HepG2 (cell line): ENCODE results near the gene LDB2. TPM values are rescaled to one million over a fixed set of nuclear protein-coding genes. Genes with fewer than 3 reads are reported as not detected.

ENCODE experiments used
- ATAC-seq: fragments of 200-7000 bp; cut with Tn5 transposase; 3 replicates; pipeline ENCODE4 v1.9.1; 2020; ENCODE audit warnings: mild to moderate bottlenecking, moderate library complexity
- BruUV-seq: library from RNA; stranded (reverse); fragments of 400-500 nt; replicated peaks from 2 replicates; lab custom pipeline; 2021; lab: Mats Ljungman, UMichigan
- CTCF ChIA-PET: fragments of 300-600 bp; formaldehyde crosslinking; extraction: SDS; loops from one replicate; lab custom pipeline; 2021; ENCODE audit warnings: low total read pairs, inconsistent platforms, low intra/inter-chr PET ratio; lab: Yijun Ruan, JAX
- POLR2A ChIA-PET: fragments of 350-600 bp; sonication (Branson Sonifier 250); formaldehyde crosslinking; loops from one replicate; lab custom pipeline; 2020; ENCODE audit warnings: antibody characterized with exemption, inconsistent platforms; lab: Yijun Ruan, JAX
- DNase-seq: peaks from one replicate; pipeline ENCODE4 v3.0.0-alpha.2; 2015; ENCODE audit warnings: low spot score
- FAIRE-seq: peaks from 3 replicates; lab custom pipeline; 2011; peaks lifted over from hg19 to GRCh38; lab: Jason Lieb, UNC
- H2AFZ ChIP-seq: one replicate; pipeline ENCODE4 v1.6.1; 2011; ENCODE audit warnings: low read length, inconsistent platforms
- H3K27ac ChIP-seq: fragments of 300-600 bp; 3 replicates; pipeline ENCODE4 v1.8.0; 2011; ENCODE audit warnings: mixed run types, mild to moderate bottlenecking, mixed read lengths, low read length, inconsistent platforms; ENCODE audit not compliant: insufficient read depth; ENCODE audit errors: extremely low read length
- H3K27me3 ChIP-seq, 2 experiments: fragments of 200-600 bp in 1 of 2; 2 replicates in 1 of 2; 3 replicates in 1 of 2; pipeline versions ENCODE4 v1.6.0 to v1.8.0; 2011; ENCODE audit warnings: low read length in 2 of 2, mild to moderate bottlenecking in 2 of 2, moderate library complexity in 2 of 2, inconsistent platforms in 1 of 2; ENCODE audit not compliant: insufficient read depth in 2 of 2, control insufficient read depth in 1 of 2
- H3K36me3 ChIP-seq, 2 experiments: fragments of 200-600 bp in 1 of 2; replicated peaks in 1 of 2; 2 replicates in 1 of 2; 3 replicates in 1 of 2; pipeline versions ENCODE4 v1.5.1 to v1.8.0; 2011; ENCODE audit warnings: low read length in 2 of 2, inconsistent platforms in 1 of 2; ENCODE audit not compliant: insufficient read depth in 2 of 2, control insufficient read depth in 1 of 2
- H3K4me1 ChIP-seq: 2 replicates; pipeline ENCODE4 v1.5.1; 2012; ENCODE audit warnings: low read length, inconsistent platforms; ENCODE audit not compliant: insufficient read depth
- H3K4me2 ChIP-seq: 2 replicates; pipeline ENCODE4 v1.6.0; 2011; ENCODE audit warnings: low read depth, low read length, inconsistent platforms
- H3K4me3 ChIP-seq, 3 experiments: fragments of 200-600 bp in 1 of 3; sonication (generic), shearing (Covaris generic) in 1 of 3; replicated peaks in 1 of 3; 2 replicates each; pipeline ENCODE4 v1.5.1; 2011 to 2016; ENCODE audit warnings: low read length in 3 of 3, inconsistent platforms in 2 of 3, low read depth in 2 of 3, mild to moderate bottlenecking in 2 of 3, control low read depth in 1 of 3, mixed read lengths in 1 of 3; ENCODE audit not compliant: insufficient read depth in 1 of 3
- H3K79me2 ChIP-seq: one replicate; pipeline ENCODE4 v1.6.1; 2011; ENCODE audit warnings: low read length, inconsistent platforms; ENCODE audit not compliant: insufficient read depth
- H3K9ac ChIP-seq: 2 replicates; pipeline ENCODE4 v1.6.0; 2011; ENCODE audit warnings: mild to moderate bottlenecking, low read depth, low read length, inconsistent platforms; ENCODE audit not compliant: insufficient read depth
- H3K9me3 ChIP-seq: 2 replicates; pipeline ENCODE4 v1.5.1; 2012; ENCODE audit warnings: mild to moderate bottlenecking, low read length
- H4K20me1 ChIP-seq: 2 replicates; pipeline ENCODE4 v1.6.0; 2011; ENCODE audit warnings: inconsistent platforms, mild to moderate bottlenecking, low read length, moderate library complexity; ENCODE audit not compliant: insufficient read depth
- CHCHD3 ChIP-seq: sonication (generic); formaldehyde crosslinking; IDR thresholded peaks from 2 replicates; pipeline ENCODE4 v1.8.0; 2022; ENCODE audit warnings: mild to moderate bottlenecking, missing genetic modification reagents, moderate library complexity
- EED ChIP-seq: sonication (generic); formaldehyde crosslinking; IDR thresholded peaks from 2 replicates; pipeline ENCODE4 v1.5.0; 2020; ENCODE audit warnings: mild to moderate bottlenecking, missing genetic modification reagents
- ESRRA ChIP-seq: sonication (generic); formaldehyde crosslinking; IDR thresholded peaks from 2 replicates; pipeline ENCODE4 v1.5.1; 2020; ENCODE audit warnings: mild to moderate bottlenecking, low read depth, missing genetic modification reagents
- FOXO1 ChIP-seq: sonication (generic); formaldehyde crosslinking; IDR thresholded peaks from 2 replicates; pipeline ENCODE4 v1.4.0; 2020; ENCODE audit warnings: missing genetic modification reagents
- HINFP ChIP-seq: sonication (generic); formaldehyde crosslinking; IDR thresholded peaks from 2 replicates; pipeline ENCODE4 v1.4.0; 2020; ENCODE audit warnings: low read depth, mild to moderate bottlenecking, missing genetic modification reagents
- MBNL3 ChIP-seq: fragments of 250-450 bp; sonication (Bioruptor Pico); conservative IDR thresholded peaks from 2 replicates; pipeline ENCODE4 v1.8.0; 2022; ENCODE audit warnings: mild to moderate bottlenecking, inconsistent platforms
- NFYB ChIP-seq: sonication (generic); formaldehyde crosslinking; IDR thresholded peaks from 2 replicates; pipeline ENCODE4 v1.4.0; 2020; ENCODE audit warnings: missing genetic modification reagents
- SP4 ChIP-seq: sonication (generic); formaldehyde crosslinking; IDR thresholded peaks from 2 replicates; pipeline ENCODE4 v1.8.1; 2023; ENCODE audit warnings: mild to moderate bottlenecking, missing genetic modification reagents
- SRY ChIP-seq: sonication (generic); formaldehyde crosslinking; IDR thresholded peaks from 2 replicates; pipeline ENCODE4 v1.8.0; 2022; ENCODE audit warnings: mild to moderate bottlenecking, missing genetic modification reagents
- U2AF1 ChIP-seq: fragments of 200-400 bp; formaldehyde crosslinking; optimal IDR thresholded peaks from 2 replicates; pipeline ENCODE3; 2017; ENCODE audit warnings: mild to moderate bottlenecking, low read depth, low read length
- ZBTB38 ChIP-seq: sonication (generic); formaldehyde crosslinking; IDR thresholded peaks from 2 replicates; pipeline ENCODE4 v1.5.1; 2020; ENCODE audit warnings: mild to moderate bottlenecking, missing genetic modification reagents
- ZNF816 ChIP-seq: sonication (generic); formaldehyde crosslinking; IDR thresholded peaks from 2 replicates; pipeline ENCODE4 v1.8.0; 2022; ENCODE audit warnings: missing genetic modification reagents, mild to moderate bottlenecking, borderline replicate concordance
- WGBS: methylation state at CpG from one replicate; pipeline ENCODE4 v1.1.6; 2017; ENCODE audit warnings: low lambda C conversion rate; 5-methylcytosine and 5-hydroxymethylcytosine counted together
- in situ Hi-C: cut with HindIII; loops from 2 replicates; pipeline ENCODE4 v1.10.0; 2017; ENCODE audit warnings: low pct_unique_long_range_greater_than_20kb; ENCODE audit not compliant: extremely low pct_ligation_motif_present
- intact Hi-C: fragments of 100-400 bp; cut with micrococcal nuclease; formaldehyde crosslinking; loops from one replicate; pipeline ENCODE4 v1.10.0; 2022; ENCODE audit not compliant: unreplicated experiment
- polyA plus RNA-seq, 8 experiments: library from polyadenylated mRNA; depleted of rRNA in 3 of 8; stranded (reverse) in 7 of 8; unstranded in 1 of 8; fragments of >200 nt; fragmentation: Illumina TruSeq in 4 of 8; extraction: Trizol in 4 of 8; gene quantifications; 2 replicates each; pipeline versions ENCODE4 v1.2.1 to v1.2.3, GENCODE V29; 2011 to 2016; ENCODE audit warnings: low read depth in 4 of 8, missing spikeins in 1 of 8, mixed read lengths in 1 of 8; ENCODE audit not compliant: insufficient read depth in 1 of 8
- total RNA-seq, 5 experiments: library from RNA; depleted of rRNA; stranded (reverse); fragments of >200 nt; fragmentation: Illumina TruSeq; extraction: Trizol; gene quantifications; 2 replicates each; pipeline ENCODE4 v1.2.3, GENCODE V29; 2016; ENCODE audit warnings: low read depth in 1 of 5
- TF ChIP-seq, protein P1 (sequence below): sonication (generic); formaldehyde crosslinking; IDR thresholded peaks from 2 replicates; pipeline ENCODE4 v1.4.0; 2020; ENCODE audit warnings: mild to moderate bottlenecking, missing genetic modification reagents

The LDB2 gene
- total and polyA plus RNA-seq, 2 of the 13 experiments (the other 11 are each of a cell fraction or from before 2014, with no cell fraction given): not detected

DNA sequence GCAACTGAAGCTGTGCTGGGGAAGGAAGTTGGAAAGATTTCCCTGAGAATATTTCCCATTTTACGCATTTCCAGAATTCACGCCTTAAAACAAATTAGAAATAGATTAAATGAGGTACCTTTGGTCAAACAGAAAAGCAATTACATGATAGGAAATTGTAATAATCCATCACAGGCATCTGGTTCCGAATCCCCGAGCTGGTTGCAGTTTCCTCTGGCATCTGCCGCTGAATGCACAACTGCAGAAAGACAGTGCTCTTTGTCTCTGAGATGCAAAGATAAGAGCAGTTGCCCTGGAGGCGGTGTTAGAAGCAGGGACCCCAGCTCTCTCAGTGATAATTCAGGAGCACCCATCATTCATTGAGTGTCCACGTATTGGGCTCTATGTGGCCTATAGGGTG lies 224.4 kb downstream of the LDB2 start:
- H2AFZ ChIP-seq: no peak overlapping the region
- H3K9me3 ChIP-seq: no peaks in the 10 kb centered on the region
- H3K9ac ChIP-seq: no peak overlapping the region
- H3K4me3 ChIP-seq: no peak overlapping the region
- intact Hi-C loops (no loop called here), in situ Hi-C loops (no loop called here)
- H3K36me3 ChIP-seq: no peaks in the 10 kb centered on the region
- ATAC-seq (no peak), FAIRE-seq (no peak), DNase-seq (no peak)
- H3K27ac ChIP-seq: no peak overlapping the region
- no peaks in the 10 kb centered on the region for H3K27me3 ChIP-seq
- CTCF ChIA-PET: no interaction called here
- no peak overlapping the region for H3K4me2 ChIP-seq
- no peaks in the 10 kb centered on the region for H4K20me1 ChIP-seq
- H3K79me2 ChIP-seq: no peaks in the 10 kb centered on the region
- POLR2A ChIA-PET: no interaction called here
- no peak for TF ChIP-seq SRY
- no peaks in the 10 kb centered on the region for H3K4me1 ChIP-seq
- BruUV-seq: no TSS peak
- 28% methylated on average over 7 of the region's 7 CpGs for WGBS

- in situ Hi-C loops: no loop called here
- FAIRE-seq: no peak
- Histone ChIP-seq H3K4me1 (no peaks in the 10 kb centered on the region), H4K20me1 (no peaks in the 10 kb centered on the region), H3K9me3 (no peaks in the 10 kb centered on the region), H3K27ac (no peak overlapping the region), H3K36me3 (no peaks in the 10 kb centered on the region), H3K9ac (no peak overlapping the region), H3K4me3 (no peak overlapping the region), H3K4me2 (no peak overlapping the region), H2AFZ (no peak overlapping the region), H3K79me2 (no peaks in the 10 kb centered on the region), H3K27me3 (no peaks in the 10 kb centered on the region)
- WGBS: 0% methylated on average over 2 of the region's 2 CpGs
- no TSS peak for BruUV-seq
- ChIA-PET POLR2A (no interaction called here), CTCF (no interaction called here)
- no peak for DNase-seq
- intact Hi-C loops: no loop called here
- no peak for ATAC-seq
- TF ChIP-seq NFYB (CRISPR knock-in tag): no peak
- no peak for TF ChIP-seq FOXO1
- TF ChIP-seq HINFP: no peak
- TF ChIP-seq, protein P1, sequence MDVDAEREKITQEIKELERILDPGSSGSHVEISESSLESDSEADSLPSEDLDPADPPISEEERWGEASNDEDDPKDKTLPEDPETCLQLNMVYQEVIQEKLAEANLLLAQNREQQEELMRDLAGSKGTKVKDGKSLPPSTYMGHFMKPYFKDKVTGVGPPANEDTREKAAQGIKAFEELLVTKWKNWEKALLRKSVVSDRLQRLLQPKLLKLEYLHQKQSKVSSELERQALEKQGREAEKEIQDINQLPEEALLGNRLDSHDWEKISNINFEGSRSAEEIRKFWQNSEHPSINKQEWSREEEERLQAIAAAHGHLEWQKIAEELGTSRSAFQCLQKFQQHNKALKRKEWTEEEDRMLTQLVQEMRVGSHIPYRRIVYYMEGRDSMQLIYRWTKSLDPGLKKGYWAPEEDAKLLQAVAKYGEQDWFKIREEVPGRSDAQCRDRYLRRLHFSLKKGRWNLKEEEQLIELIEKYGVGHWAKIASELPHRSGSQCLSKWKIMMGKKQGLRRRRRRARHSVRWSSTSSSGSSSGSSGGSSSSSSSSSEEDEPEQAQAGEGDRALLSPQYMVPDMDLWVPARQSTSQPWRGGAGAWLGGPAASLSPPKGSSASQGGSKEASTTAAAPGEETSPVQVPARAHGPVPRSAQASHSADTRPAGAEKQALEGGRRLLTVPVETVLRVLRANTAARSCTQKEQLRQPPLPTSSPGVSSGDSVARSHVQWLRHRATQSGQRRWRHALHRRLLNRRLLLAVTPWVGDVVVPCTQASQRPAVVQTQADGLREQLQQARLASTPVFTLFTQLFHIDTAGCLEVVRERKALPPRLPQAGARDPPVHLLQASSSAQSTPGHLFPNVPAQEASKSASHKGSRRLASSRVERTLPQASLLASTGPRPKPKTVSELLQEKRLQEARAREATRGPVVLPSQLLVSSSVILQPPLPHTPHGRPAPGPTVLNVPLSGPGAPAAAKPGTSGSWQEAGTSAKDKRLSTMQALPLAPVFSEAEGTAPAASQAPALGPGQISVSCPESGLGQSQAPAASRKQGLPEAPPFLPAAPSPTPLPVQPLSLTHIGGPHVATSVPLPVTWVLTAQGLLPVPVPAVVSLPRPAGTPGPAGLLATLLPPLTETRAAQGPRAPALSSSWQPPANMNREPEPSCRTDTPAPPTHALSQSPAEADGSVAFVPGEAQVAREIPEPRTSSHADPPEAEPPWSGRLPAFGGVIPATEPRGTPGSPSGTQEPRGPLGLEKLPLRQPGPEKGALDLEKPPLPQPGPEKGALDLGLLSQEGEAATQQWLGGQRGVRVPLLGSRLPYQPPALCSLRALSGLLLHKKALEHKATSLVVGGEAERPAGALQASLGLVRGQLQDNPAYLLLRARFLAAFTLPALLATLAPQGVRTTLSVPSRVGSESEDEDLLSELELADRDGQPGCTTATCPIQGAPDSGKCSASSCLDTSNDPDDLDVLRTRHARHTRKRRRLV: no peak
- TF ChIP-seq ZNF816 (CRISPR knock-in tag): no peak
- no peak for TF ChIP-seq CHCHD3 (CRISPR knock-in tag)
- no peak for TF ChIP-seq EED (CRISPR knock-in tag)
- TF ChIP-seq SP4 (CRISPR knock-in tag): no peak
- TF ChIP-seq ZBTB38 (CRISPR knock-in tag): no peak
- TF ChIP-seq U2AF1: no peak
- no peak for TF ChIP-seq ESRRA
- TF ChIP-seq MBNL3 (CRISPR knock-in tag): no peak
These were observed 226.0 kb downstream of the LDB2 start for GRCh38 chr4:16672421-16672820.
